Measurements from ENCODE around the gene TEF.

Gene TEF

GRCh38 chr22:41339823-41340222 is 41.9 kb upstream of the TEF start:
- no peak overlapping the region for H3K4me3 ChIP-seq (ENCODE audit: low read depth, low read length)

GRCh38 chr22:41340357-41340756 is 41.4 kb upstream of the TEF start:
- TF ChIP-seq CTCF (IDR thresholded peaks at IDR 0.05; ENCODE audit: borderline replicate concordance, insufficient read depth, low read depth, low read length) = no peak
- H3K4me3 ChIP-seq (ENCODE audit: low read depth, low read length) = no peak overlapping the region

More at GRCh38 chr22:41339823-41340222, 41.9 kb upstream of the TEF start:
- no peak for TF ChIP-seq CTCF (IDR thresholded peaks at IDR 0.05; ENCODE audit: borderline replicate concordance, insufficient read depth, low read depth, low read length)

- TF ChIP-seq CTCF (IDR thresholded peaks at IDR 0.05; ENCODE audit: borderline replicate concordance, insufficient read depth, low read depth, low read length) = no peak
- no peak overlapping the region for H3K4me3 ChIP-seq (ENCODE audit: low read depth, low read length)
Observed at GRCh38 chr22:41341012-41341411, 40.7 kb upstream of the TEF start.

GRCh38 chr22:41341990-41342389 is 39.8 kb upstream of the TEF start:
- TF ChIP-seq CTCF (IDR thresholded peaks at IDR 0.05; ENCODE audit: borderline replicate concordance, insufficient read depth, low read depth, low read length) = no peak
- no peak overlapping the region for H3K4me3 ChIP-seq (ENCODE audit: low read depth, low read length)

GRCh38 chr22:41343300-41343699 is 38.4 kb upstream of the TEF start:
- TF ChIP-seq CTCF (IDR thresholded peaks at IDR 0.05; ENCODE audit: borderline replicate concordance, insufficient read depth, low read depth, low read length) = no peak
- no peak overlapping the region for H3K4me3 ChIP-seq (ENCODE audit: low read depth, low read length)

GRCh38 chr22:41343717-41344116 is 38.0 kb upstream of the TEF start:
- TF ChIP-seq CTCF (IDR thresholded peaks at IDR 0.05; ENCODE audit: borderline replicate concordance, insufficient read depth, low read depth, low read length) = no peak

GRCh38 chr22:41344189-41344788 is 37.5 kb upstream of the TEF start:
- no peak for TF ChIP-seq CTCF (IDR thresholded peaks at IDR 0.05; ENCODE audit: borderline replicate concordance, insufficient read depth, low read depth, low read length)
- H3K4me3 ChIP-seq (ENCODE audit: low read depth, low read length) = no peak overlapping the region

More at GRCh38 chr22:41343717-41344116, 38.0 kb upstream of the TEF start:
- no peak overlapping the region for H3K4me3 ChIP-seq (ENCODE audit: low read depth, low read length)

All from GM12875 (cell line).